Panc1 (cell line): ENCODE measurements around the gene CAPS. TPM values are rescaled to one million over a fixed set of nuclear protein-coding genes. Genes with fewer than 3 reads are reported as not detected.

Experiments
- ATAC-seq: fragments of 200-7000 bp; cut with Tn5 transposase; 2 replicates; pipeline ENCODE4 v1.9.1; 2020; ENCODE audit warnings: mild to moderate bottlenecking, moderate library complexity
- BruUV-seq: library from RNA; stranded (reverse); fragments of 400-500 nt; replicated peaks from 2 replicates; lab custom pipeline; 2021; lab: Mats Ljungman, UMichigan
- CTCF ChIA-PET: fragments of 300-600 bp; sonication (Branson Sonifier 250); formaldehyde crosslinking; loops from one replicate; lab custom pipeline; 2022; ENCODE audit warnings: antibody characterized with exemption; lab: Charles Lee
- POLR2A ChIA-PET: fragments of 300-600 bp; sonication (Branson Sonifier 250); formaldehyde crosslinking; loops from one replicate; lab custom pipeline; 2022; ENCODE audit warnings: antibody characterized with exemption; lab: Charles Lee
- DNase-seq: peaks from one replicate; pipeline ENCODE4 v3.0.0-alpha.2; 2010; ENCODE audit warnings: low read depth, low spot score
- H3K27ac ChIP-seq: 2 replicates; pipeline ENCODE4 v1.5.1; 2011; ENCODE audit warnings: mild to moderate bottlenecking, low read length, inconsistent platforms
- H3K27me3 ChIP-seq: fragments of 200-500 bp; sonication (Bioruptor generic); 2 replicates; pipeline ENCODE4 v1.6.0; 2014; ENCODE audit warnings: low read length, inconsistent platforms; ENCODE audit not compliant: control insufficient read depth, insufficient read depth
- H3K36me3 ChIP-seq: fragments of 200-500 bp; sonication (Bioruptor generic); 2 replicates; pipeline ENCODE4 v1.5.1; 2014; ENCODE audit warnings: inconsistent platforms, mild to moderate bottlenecking, low read length, moderate library complexity; ENCODE audit not compliant: control insufficient read depth, insufficient read depth
- H3K4me1 ChIP-seq: 2 replicates; pipeline ENCODE4 v1.5.1; 2011; ENCODE audit warnings: inconsistent platforms, mild to moderate bottlenecking, low read length, moderate library complexity; ENCODE audit not compliant: control insufficient read depth, insufficient read depth
- H3K4me3 ChIP-seq, 2 experiments: 2 replicates each; pipeline ENCODE4 v1.5.1; 2011 to 2012; ENCODE audit warnings: low read depth in 2 of 2, low read length in 2 of 2, mild to moderate bottlenecking in 2 of 2, inconsistent platforms in 1 of 2, moderate library complexity in 1 of 2
- H3K9me3 ChIP-seq: fragments of 200-500 bp; sonication (Bioruptor generic); 2 replicates; pipeline ENCODE4 v1.5.1; 2014; ENCODE audit warnings: low read depth, mild to moderate bottlenecking, inconsistent platforms, low read length, moderate library complexity; ENCODE audit not compliant: control insufficient read depth, insufficient read depth
- POLR2AphosphoS5 ChIP-seq: IDR thresholded peaks from 2 replicates; pipeline ENCODE4 v1.6.1; 2012; ENCODE audit warnings: mild to moderate bottlenecking, low read depth, low read length, moderate library complexity
- SIN3A ChIP-seq: IDR thresholded peaks from 2 replicates; pipeline ENCODE4 v1.6.1; 2012; ENCODE audit warnings: low read depth, mild to moderate bottlenecking, low read length, moderate library complexity, borderline replicate concordance; ENCODE audit not compliant: insufficient read depth
- TCF7L2 ChIP-seq: IDR thresholded peaks from 2 replicates; pipeline ENCODE4 v1.6.1; 2011; ENCODE audit warnings: mild to moderate bottlenecking, low read depth, low read length, inconsistent platforms
- in situ Hi-C: cut with HindIII; loops from 2 replicates; pipeline ENCODE4 v1.10.0; 2016; ENCODE audit warnings: low sequenced_read_pairs, low pct_unique_long_range_greater_than_20kb
- intact Hi-C: fragments of 100-400 bp; cut with micrococcal nuclease; formaldehyde crosslinking; loops from one replicate; pipeline ENCODE4 v1.10.0; 2022; ENCODE audit not compliant: unreplicated experiment
- total RNA-seq: library from RNA; stranded (reverse); gene quantifications from one replicate; pipeline ENCODE4 v1.2.1, GENCODE V29; 2021; ENCODE audit not compliant: unreplicated experiment
- TF ChIP-seq, protein P1 (sequence below), 2 experiments: IDR thresholded peaks; 2 replicates each; pipeline ENCODE4 v1.6.1; 2011 to 2012; ENCODE audit warnings: low read depth in 2 of 2, control low read depth in 1 of 2, low read length in 1 of 2, mild to moderate bottlenecking in 1 of 2, moderate library complexity in 1 of 2; ENCODE audit not compliant: insufficient read depth in 1 of 2
- TF ChIP-seq, protein P2 (sequence below): fragments of 450-650 bp; IDR thresholded peaks from 2 replicates; pipeline ENCODE4 v1.5.1; 2017; ENCODE audit warnings: mild to moderate bottlenecking

Gene CAPS
- total RNA-seq, 1 experiment from 2014 or later = 9.2 TPM

DNA sequence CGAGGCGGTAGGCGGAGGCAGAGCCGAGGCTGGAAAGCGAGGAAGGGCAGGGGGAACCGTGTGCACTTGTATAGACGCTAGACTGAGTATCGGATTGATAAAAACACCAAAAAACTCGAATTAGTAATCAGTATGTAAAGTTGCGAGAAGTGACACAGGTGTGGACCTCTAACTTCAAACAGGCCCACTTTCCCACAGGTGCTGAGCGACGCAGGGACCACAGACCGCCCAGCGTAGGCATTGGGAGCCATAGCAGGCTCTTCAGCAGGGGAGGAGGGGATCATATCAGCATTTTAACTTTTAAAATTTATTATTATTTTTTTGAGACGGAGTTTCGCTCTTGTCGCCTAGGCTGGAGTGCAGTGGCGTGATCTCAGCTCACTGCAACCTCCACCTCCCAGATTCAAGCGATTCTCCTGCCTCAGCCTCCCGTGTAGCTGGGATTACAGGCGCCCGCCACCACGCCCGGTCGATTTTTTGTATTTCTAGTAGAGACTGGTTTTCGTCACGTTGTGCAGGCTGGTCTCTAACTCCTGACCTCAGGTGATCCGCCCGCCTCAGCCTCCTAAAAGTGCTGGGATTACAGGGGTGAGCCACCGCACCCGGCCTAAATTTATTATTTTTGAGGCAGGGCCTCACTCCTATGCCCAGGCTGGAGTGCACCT lies 8.8 kb upstream of the CAPS start:
- H3K36me3 ChIP-seq = no peaks in the 10 kb centered on the region; the same call in 1 of the 2 replicates
- ATAC-seq (no peak), DNase-seq (no peak)
- no peak for TF ChIP-seq TCF7L2
- TF ChIP-seq, protein P1, sequence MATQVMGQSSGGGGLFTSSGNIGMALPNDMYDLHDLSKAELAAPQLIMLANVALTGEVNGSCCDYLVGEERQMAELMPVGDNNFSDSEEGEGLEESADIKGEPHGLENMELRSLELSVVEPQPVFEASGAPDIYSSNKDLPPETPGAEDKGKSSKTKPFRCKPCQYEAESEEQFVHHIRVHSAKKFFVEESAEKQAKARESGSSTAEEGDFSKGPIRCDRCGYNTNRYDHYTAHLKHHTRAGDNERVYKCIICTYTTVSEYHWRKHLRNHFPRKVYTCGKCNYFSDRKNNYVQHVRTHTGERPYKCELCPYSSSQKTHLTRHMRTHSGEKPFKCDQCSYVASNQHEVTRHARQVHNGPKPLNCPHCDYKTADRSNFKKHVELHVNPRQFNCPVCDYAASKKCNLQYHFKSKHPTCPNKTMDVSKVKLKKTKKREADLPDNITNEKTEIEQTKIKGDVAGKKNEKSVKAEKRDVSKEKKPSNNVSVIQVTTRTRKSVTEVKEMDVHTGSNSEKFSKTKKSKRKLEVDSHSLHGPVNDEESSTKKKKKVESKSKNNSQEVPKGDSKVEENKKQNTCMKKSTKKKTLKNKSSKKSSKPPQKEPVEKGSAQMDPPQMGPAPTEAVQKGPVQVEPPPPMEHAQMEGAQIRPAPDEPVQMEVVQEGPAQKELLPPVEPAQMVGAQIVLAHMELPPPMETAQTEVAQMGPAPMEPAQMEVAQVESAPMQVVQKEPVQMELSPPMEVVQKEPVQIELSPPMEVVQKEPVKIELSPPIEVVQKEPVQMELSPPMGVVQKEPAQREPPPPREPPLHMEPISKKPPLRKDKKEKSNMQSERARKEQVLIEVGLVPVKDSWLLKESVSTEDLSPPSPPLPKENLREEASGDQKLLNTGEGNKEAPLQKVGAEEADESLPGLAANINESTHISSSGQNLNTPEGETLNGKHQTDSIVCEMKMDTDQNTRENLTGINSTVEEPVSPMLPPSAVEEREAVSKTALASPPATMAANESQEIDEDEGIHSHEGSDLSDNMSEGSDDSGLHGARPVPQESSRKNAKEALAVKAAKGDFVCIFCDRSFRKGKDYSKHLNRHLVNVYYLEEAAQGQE (IDR thresholded peaks at IDR 0.05; ENCODE audit: insufficient read depth in 1 of 2, low read depth in 2 of 2, low read length in 1 of 2) = no peak
- TF ChIP-seq, protein P2, sequence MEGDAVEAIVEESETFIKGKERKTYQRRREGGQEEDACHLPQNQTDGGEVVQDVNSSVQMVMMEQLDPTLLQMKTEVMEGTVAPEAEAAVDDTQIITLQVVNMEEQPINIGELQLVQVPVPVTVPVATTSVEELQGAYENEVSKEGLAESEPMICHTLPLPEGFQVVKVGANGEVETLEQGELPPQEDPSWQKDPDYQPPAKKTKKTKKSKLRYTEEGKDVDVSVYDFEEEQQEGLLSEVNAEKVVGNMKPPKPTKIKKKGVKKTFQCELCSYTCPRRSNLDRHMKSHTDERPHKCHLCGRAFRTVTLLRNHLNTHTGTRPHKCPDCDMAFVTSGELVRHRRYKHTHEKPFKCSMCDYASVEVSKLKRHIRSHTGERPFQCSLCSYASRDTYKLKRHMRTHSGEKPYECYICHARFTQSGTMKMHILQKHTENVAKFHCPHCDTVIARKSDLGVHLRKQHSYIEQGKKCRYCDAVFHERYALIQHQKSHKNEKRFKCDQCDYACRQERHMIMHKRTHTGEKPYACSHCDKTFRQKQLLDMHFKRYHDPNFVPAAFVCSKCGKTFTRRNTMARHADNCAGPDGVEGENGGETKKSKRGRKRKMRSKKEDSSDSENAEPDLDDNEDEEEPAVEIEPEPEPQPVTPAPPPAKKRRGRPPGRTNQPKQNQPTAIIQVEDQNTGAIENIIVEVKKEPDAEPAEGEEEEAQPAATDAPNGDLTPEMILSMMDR = no peak
- TF ChIP-seq SIN3A = no peak
- no peak for TF ChIP-seq POLR2AphosphoS5
- H3K4me1 ChIP-seq = no peaks in the 10 kb centered on the region
- intact Hi-C loops (no loop called here), in situ Hi-C loops (no loop called here)
- CTCF ChIA-PET = no interaction called here
- peak overlapping the region; percentile 63; the same call in 1 of the 2 replicates for H3K27ac ChIP-seq
- H3K9me3 ChIP-seq = no peaks in the 10 kb centered on the region
- no TSS peak for BruUV-seq
- no peaks in the 10 kb centered on the region for H3K27me3 ChIP-seq
- peak overlapping the region; percentile 83 to 99 for H3K4me3 ChIP-seq
- POLR2A ChIA-PET = no interaction called here

DNA sequence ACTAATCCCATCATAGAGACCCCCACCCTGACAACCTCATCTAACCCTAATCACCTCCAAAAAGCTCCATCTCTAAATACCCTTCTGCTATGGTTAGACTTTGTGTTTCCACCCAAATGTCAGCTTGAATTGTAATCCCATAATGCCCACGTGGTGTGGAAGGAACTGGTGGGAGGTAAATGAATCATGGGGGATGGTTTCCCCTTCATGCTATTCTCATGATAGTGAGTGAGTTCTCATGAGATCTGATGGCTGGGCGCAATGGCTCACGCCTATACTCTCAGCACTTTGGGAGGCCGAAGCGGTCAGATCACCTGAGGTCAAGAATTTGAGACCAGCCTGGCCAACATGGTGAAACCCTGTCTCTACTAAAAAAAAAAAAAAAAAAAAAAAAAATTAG lies 6.8 kb upstream of the CAPS start:
- intact Hi-C loops = no loop called here
- Histone ChIP-seq H3K36me3 (no peaks in the 10 kb centered on the region; the same call in 1 of the 2 replicates), H3K4me1 (no peaks in the 10 kb centered on the region), H3K27me3 (no peaks in the 10 kb centered on the region), H3K9me3 (no peaks in the 10 kb centered on the region), H3K27ac (no peak overlapping the region), H3K4me3 (no peak overlapping the region)
- POLR2A ChIA-PET = no interaction called here
- no TSS peak for BruUV-seq
- TF ChIP-seq TCF7L2 (no peak), SIN3A (no peak), POLR2AphosphoS5 (no peak)
- TF ChIP-seq, protein P2 = no peak
- TF ChIP-seq, protein P1 (IDR thresholded peaks at IDR 0.05; ENCODE audit: insufficient read depth in 1 of 2, low read depth in 2 of 2, low read length in 1 of 2) = no peak
- in situ Hi-C loops = no loop called here
- DNase-seq (no peak), ATAC-seq (no peak)
- CTCF ChIA-PET = no interaction called here
